ENCODE measurements around the gene MARK1.
A peak's percentile ranks its signal among the peaks of the same experiment; 100 is the strongest.

- TF ChIP-seq, protein P1, sequence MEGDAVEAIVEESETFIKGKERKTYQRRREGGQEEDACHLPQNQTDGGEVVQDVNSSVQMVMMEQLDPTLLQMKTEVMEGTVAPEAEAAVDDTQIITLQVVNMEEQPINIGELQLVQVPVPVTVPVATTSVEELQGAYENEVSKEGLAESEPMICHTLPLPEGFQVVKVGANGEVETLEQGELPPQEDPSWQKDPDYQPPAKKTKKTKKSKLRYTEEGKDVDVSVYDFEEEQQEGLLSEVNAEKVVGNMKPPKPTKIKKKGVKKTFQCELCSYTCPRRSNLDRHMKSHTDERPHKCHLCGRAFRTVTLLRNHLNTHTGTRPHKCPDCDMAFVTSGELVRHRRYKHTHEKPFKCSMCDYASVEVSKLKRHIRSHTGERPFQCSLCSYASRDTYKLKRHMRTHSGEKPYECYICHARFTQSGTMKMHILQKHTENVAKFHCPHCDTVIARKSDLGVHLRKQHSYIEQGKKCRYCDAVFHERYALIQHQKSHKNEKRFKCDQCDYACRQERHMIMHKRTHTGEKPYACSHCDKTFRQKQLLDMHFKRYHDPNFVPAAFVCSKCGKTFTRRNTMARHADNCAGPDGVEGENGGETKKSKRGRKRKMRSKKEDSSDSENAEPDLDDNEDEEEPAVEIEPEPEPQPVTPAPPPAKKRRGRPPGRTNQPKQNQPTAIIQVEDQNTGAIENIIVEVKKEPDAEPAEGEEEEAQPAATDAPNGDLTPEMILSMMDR (IDR thresholded peaks at IDR 0.05) = peak; percentile 44 to 60 (median 59)
- TF ChIP-seq POLR2A (IDR thresholded peaks at IDR 0.05) (no peak), EP300 (IDR thresholded peaks at IDR 0.05) (no peak)
Observed at GRCh38 chr1:220680085-220680687, 152.2 kb downstream of the MARK1 start.

Measured in ovary (tissue), 3 donors.